ENCODE results near the gene NAA50. TPM values are rescaled to one million over a fixed set of nuclear protein-coding genes. Genes with fewer than 3 reads are reported as not detected.

NAA50 gene
- total and polyA plus RNA-seq, 10 of the 15 experiments (the other 5 are each of a cell fraction or from before 2014, with no cell fraction given) = 31.7 to 205 (median 110) TPM

DNA sequence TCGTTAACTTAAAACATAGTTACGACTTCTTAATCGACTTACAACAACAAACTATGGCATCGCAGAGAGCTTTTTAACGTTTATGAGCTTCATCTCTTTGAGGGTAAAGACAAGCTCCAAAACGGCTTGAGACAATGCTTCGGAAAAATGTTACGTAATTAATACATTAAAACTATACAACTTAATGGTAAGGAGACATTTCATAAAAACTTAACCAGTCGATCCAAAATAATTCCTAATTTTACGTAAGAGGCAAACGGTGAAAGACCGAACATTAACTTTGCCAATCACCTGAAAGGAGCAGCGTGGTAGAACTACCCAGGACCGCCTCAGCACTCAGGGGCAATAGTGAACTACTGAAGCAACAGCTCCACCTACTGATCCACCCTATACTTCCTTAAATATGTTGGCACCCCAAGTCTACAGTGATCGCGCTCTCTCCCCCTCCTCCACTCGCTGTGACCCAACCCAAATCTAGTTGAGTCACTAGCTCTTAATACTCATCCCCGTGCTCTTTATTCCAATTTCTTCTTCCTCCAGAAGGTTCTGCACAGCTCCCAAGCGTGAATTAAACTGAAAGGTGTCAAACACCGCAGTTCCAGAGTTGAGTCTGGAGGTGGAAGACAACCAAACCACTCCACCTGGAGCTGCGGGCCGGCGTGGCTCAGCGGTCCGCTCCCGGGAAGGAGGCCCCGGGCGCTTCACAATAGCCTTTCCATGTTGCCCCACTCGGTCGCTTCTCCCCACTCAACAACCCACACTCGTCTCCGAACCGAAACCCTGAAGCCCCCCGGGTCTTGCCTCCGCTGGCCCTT lies 901 bp downstream of the NAA50 start (continued):
- TF ChIP-seq, protein P1, sequence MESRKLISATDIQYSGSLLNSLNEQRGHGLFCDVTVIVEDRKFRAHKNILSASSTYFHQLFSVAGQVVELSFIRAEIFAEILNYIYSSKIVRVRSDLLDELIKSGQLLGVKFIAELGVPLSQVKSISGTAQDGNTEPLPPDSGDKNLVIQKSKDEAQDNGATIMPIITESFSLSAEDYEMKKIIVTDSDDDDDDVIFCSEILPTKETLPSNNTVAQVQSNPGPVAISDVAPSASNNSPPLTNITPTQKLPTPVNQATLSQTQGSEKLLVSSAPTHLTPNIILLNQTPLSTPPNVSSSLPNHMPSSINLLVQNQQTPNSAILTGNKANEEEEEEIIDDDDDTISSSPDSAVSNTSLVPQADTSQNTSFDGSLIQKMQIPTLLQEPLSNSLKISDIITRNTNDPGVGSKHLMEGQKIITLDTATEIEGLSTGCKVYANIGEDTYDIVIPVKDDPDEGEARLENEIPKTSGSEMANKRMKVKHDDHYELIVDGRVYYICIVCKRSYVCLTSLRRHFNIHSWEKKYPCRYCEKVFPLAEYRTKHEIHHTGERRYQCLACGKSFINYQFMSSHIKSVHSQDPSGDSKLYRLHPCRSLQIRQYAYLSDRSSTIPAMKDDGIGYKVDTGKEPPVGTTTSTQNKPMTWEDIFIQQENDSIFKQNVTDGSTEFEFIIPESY (IDR thresholded peaks at IDR 0.05) = no peak
- TF ChIP-seq, protein P2, sequence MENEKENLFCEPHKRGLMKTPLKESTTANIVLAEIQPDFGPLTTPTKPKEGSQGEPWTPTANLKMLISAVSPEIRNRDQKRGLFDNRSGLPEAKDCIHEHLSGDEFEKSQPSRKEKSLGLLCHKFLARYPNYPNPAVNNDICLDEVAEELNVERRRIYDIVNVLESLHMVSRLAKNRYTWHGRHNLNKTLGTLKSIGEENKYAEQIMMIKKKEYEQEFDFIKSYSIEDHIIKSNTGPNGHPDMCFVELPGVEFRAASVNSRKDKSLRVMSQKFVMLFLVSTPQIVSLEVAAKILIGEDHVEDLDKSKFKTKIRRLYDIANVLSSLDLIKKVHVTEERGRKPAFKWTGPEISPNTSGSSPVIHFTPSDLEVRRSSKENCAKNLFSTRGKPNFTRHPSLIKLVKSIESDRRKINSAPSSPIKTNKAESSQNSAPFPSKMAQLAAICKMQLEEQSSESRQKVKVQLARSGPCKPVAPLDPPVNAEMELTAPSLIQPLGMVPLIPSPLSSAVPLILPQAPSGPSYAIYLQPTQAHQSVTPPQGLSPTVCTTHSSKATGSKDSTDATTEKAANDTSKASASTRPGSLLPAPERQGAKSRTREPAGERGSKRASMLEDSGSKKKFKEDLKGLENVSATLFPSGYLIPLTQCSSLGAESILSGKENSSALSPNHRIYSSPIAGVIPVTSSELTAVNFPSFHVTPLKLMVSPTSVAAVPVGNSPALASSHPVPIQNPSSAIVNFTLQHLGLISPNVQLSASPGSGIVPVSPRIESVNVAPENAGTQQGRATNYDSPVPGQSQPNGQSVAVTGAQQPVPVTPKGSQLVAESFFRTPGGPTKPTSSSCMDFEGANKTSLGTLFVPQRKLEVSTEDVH (IDR thresholded peaks at IDR 0.05; ENCODE audit: low read depth, partially characterized antibody) = peak; percentile 18
- TF ChIP-seq LARP7 (IDR thresholded peaks at IDR 0.05) = no peak; the same call in 1 of the 2 replicates
- TF ChIP-seq, protein P3, sequence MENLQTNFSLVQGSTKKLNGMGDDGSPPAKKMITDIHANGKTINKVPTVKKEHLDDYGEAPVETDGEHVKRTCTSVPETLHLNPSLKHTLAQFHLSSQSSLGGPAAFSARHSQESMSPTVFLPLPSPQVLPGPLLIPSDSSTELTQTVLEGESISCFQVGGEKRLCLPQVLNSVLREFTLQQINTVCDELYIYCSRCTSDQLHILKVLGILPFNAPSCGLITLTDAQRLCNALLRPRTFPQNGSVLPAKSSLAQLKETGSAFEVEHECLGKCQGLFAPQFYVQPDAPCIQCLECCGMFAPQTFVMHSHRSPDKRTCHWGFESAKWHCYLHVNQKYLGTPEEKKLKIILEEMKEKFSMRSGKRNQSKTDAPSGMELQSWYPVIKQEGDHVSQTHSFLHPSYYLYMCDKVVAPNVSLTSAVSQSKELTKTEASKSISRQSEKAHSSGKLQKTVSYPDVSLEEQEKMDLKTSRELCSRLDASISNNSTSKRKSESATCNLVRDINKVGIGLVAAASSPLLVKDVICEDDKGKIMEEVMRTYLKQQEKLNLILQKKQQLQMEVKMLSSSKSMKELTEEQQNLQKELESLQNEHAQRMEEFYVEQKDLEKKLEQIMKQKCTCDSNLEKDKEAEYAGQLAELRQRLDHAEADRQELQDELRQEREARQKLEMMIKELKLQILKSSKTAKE (IDR thresholded peaks at IDR 0.05; ENCODE audit: low read depth, poor library complexity, severe bottlenecking) = no peak
- TF ChIP-seq SP1 (IDR thresholded peaks at IDR 0.05; ENCODE audit: low read depth, low read length) = no peak
- peak; percentile 45; the same call in 1 of the 2 replicates for TF ChIP-seq GATAD2B (conservative IDR thresholded peaks at IDR 0.05; ENCODE audit: low read depth)
- TF ChIP-seq BCL11A (IDR thresholded peaks at IDR 0.05; ENCODE audit: low read depth, low read length) = no peak
- TF ChIP-seq BHLHE40 (IDR thresholded peaks at IDR 0.05; ENCODE audit: borderline replicate concordance in 1 of 2, low read depth in 2 of 2, low read length in 1 of 2) = peak; percentile 15 to 21; a peak in 2 of 4 replicates
- TF ChIP-seq EZH2 (IDR thresholded peaks at IDR 0.05; ENCODE audit: borderline replicate concordance, control insufficient read depth, low read depth, low read length) = no peak
- TF ChIP-seq ZNF274 (IDR thresholded peaks at IDR 0.05; ENCODE audit: insufficient read depth, insufficient read length) = no peak
- peak; percentile 79 for TF ChIP-seq NBN (IDR thresholded peaks at IDR 0.05)
- TF ChIP-seq GABPA (IDR thresholded peaks at IDR 0.05; ENCODE audit: low read depth) = no peak
- TF ChIP-seq SUZ12 (IDR thresholded peaks at IDR 0.05; ENCODE audit: unreplicated experiment) = no peak
- no peak for TF ChIP-seq ZNF207 (IDR thresholded peaks at IDR 0.05; ENCODE audit: borderline replicate concordance)
- TF ChIP-seq ESRRA (IDR thresholded peaks at IDR 0.05; ENCODE audit: low read length) = no peak
- no peak for TF ChIP-seq MTA2 (IDR thresholded peaks at IDR 0.05; ENCODE audit: low read depth)
- TF ChIP-seq, protein P4, sequence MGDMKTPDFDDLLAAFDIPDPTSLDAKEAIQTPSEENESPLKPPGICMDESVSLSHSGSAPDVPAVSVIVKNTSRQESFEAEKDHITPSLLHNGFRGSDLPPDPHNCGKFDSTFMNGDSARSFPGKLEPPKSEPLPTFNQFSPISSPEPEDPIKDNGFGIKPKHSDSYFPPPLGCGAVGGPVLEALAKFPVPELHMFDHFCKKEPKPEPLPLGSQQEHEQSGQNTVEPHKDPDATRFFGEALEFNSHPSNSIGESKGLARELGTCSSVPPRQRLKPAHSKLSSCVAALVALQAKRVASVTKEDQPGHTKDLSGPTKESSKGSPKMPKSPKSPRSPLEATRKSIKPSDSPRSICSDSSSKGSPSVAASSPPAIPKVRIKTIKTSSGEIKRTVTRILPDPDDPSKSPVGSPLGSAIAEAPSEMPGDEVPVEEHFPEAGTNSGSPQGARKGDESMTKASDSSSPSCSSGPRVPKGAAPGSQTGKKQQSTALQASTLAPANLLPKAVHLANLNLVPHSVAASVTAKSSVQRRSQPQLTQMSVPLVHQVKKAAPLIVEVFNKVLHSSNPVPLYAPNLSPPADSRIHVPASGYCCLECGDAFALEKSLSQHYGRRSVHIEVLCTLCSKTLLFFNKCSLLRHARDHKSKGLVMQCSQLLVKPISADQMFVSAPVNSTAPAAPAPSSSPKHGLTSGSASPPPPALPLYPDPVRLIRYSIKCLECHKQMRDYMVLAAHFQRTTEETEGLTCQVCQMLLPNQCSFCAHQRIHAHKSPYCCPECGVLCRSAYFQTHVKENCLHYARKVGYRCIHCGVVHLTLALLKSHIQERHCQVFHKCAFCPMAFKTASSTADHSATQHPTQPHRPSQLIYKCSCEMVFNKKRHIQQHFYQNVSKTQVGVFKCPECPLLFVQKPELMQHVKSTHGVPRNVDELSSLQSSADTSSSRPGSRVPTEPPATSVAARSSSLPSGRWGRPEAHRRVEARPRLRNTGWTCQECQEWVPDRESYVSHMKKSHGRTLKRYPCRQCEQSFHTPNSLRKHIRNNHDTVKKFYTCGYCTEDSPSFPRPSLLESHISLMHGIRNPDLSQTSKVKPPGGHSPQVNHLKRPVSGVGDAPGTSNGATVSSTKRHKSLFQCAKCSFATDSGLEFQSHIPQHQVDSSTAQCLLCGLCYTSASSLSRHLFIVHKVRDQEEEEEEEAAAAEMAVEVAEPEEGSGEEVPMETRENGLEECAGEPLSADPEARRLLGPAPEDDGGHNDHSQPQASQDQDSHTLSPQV (IDR thresholded peaks at IDR 0.05) = no peak
- TF ChIP-seq ZSCAN29 (IDR thresholded peaks at IDR 0.05) = no peak
- no peak for TF ChIP-seq KDM1A (IDR thresholded peaks at IDR 0.05; ENCODE audit: borderline replicate concordance)

Data from GM12878 (cell line).